Mucosa of descending colon (tissue), 3 donors: ENCODE data around the gene HES7. TPM values are rescaled to one million over a fixed set of nuclear protein-coding genes. Genes with fewer than 3 reads are reported as not detected.
A peak's percentile ranks its signal among the peaks of the same experiment; 100 is the strongest.

ENCODE experiments used
- ATAC-seq: fragments of 200-7000 bp; cut with Tn5 transposase; one replicate; pipeline ENCODE4 v1.9.1; 2020; ENCODE audit warnings: mild to moderate bottlenecking, moderate library complexity
- DNase-seq, 3 donors: peaks; one replicate each; pipeline ENCODE4 v3.0.0-alpha.2; 2020
- H3K36me3 ChIP-seq: fragments of 200-600 bp; one replicate; pipeline ENCODE4 v1.8.0; 2021; ENCODE audit warnings: low read depth, mild to moderate bottlenecking
- H3K4me1 ChIP-seq: fragments of 200-600 bp; one replicate; pipeline ENCODE4 v1.8.0; 2021; ENCODE audit warnings: low read depth, mild to moderate bottlenecking
- H3K4me3 ChIP-seq: fragments of 200-600 bp; one replicate; pipeline ENCODE4 v1.8.0; 2021; ENCODE audit warnings: mild to moderate bottlenecking
- H3K9me3 ChIP-seq: fragments of 200-600 bp; one replicate; pipeline ENCODE4 v1.8.0; 2021; ENCODE audit warnings: mild to moderate bottlenecking
- CTCF ChIP-seq: fragments of 200-600 bp; IDR thresholded peaks from one replicate; pipeline ENCODE4 v1.8.0; 2022; ENCODE audit warnings: antibody characterized with exemption, mild to moderate bottlenecking
- intact Hi-C, 2 donors: fragments of 100-400 bp; cut with DNase I in 1 of 2; cut with micrococcal nuclease in 1 of 2; formaldehyde crosslinking; loops; one replicate each; pipeline versions ENCODE4 v1.11.0 to v1.11.1; 2022; cut with DNase I, micrococcal nuclease
- total RNA-seq, 3 donors: library from RNA; stranded (reverse); fragmentation: NEBNext Ultra II Directional in 2 of 3; extraction: Animal tissue kit (Norgen Biotek cat#: 25700) in 2 of 3; gene quantifications; one replicate each; pipeline versions ENCODE4 v1.2.1 to v1.2.4, GENCODE V29; 2021 to 2023
- donor health status: DM: no; HTN: no; CAD: no; lungs with moderate emphysema.
- donor health status: DM: no; HTN: no; CAD: no.
- donor health status: DM: no; HTN: yes; CAD: no.

Gene HES7
- total RNA-seq, 3 donors from 2014 or later = 0.28 TPM; not detected in 2

- DNase-seq (peak in 2 of 3 donors; percentile 46 to 55), ATAC-seq (no peak)
- Histone ChIP-seq H3K36me3 (peaks cover 32% of the 10 kb centered on the region), H3K9me3 (no peaks in the 10 kb centered on the region), H3K4me3 (no peak overlapping the region), H3K4me1 (peaks cover 37% of the 10 kb centered on the region)
- no peak for TF ChIP-seq CTCF
- intact Hi-C loops = no loop called here
These were observed 26.6 kb upstream of the HES7 start for GRCh38 chr17:8150194-8151119.

GRCh38 chr17:8149419-8150193 is 25.7 kb upstream of the HES7 start:
- H3K4me1 ChIP-seq = peaks cover 32% of the 10 kb centered on the region
- ATAC-seq (no peak), DNase-seq (peak in 1 of 3 donors; percentile 55)
- H3K9me3 ChIP-seq = no peaks in the 10 kb centered on the region
- peaks cover 32% of the 10 kb centered on the region for H3K36me3 ChIP-seq
- intact Hi-C loops = no loop called here
- no peak overlapping the region for H3K4me3 ChIP-seq
- no peak for TF ChIP-seq CTCF

- no peak for TF ChIP-seq CTCF
- DNase-seq = peak in 1 of 3 donors; percentile 45
- intact Hi-C loops = no loop called here
- no peak for ATAC-seq
- Histone ChIP-seq H3K4me3 (no peak overlapping the region), H3K36me3 (peaks cover 32% of the 10 kb centered on the region), H3K9me3 (no peaks in the 10 kb centered on the region), H3K4me1 (peaks cover 23% of the 10 kb centered on the region)
These were observed 24.7 kb upstream of the HES7 start for GRCh38 chr17:8148560-8148959.

- intact Hi-C loops = no loop called here
- Histone ChIP-seq H3K4me1 (peaks cover 17% of the 10 kb centered on the region), H3K4me3 (no peak overlapping the region), H3K36me3 (peaks cover 32% of the 10 kb centered on the region), H3K9me3 (no peaks in the 10 kb centered on the region)
- ATAC-seq = no peak
- no peak for TF ChIP-seq CTCF
- DNase-seq = peak in 1 of 3 donors; percentile 40
These were observed 24.0 kb upstream of the HES7 start for GRCh38 chr17:8147805-8148404.

GRCh38 chr17:8147141-8147804 is 23.4 kb upstream of the HES7 start:
- DNase-seq = peak in 1 of 3 donors; percentile 59
- intact Hi-C loops = no loop called here
- Histone ChIP-seq H3K36me3 (peaks cover 32% of the 10 kb centered on the region), H3K4me1 (peaks cover 11% of the 10 kb centered on the region), H3K4me3 (no peak overlapping the region), H3K9me3 (no peaks in the 10 kb centered on the region)
- no peak for ATAC-seq
- TF ChIP-seq CTCF = no peak
